ENCODE measurements around the gene SLC39A11.

Gene SLC39A11

DNA sequence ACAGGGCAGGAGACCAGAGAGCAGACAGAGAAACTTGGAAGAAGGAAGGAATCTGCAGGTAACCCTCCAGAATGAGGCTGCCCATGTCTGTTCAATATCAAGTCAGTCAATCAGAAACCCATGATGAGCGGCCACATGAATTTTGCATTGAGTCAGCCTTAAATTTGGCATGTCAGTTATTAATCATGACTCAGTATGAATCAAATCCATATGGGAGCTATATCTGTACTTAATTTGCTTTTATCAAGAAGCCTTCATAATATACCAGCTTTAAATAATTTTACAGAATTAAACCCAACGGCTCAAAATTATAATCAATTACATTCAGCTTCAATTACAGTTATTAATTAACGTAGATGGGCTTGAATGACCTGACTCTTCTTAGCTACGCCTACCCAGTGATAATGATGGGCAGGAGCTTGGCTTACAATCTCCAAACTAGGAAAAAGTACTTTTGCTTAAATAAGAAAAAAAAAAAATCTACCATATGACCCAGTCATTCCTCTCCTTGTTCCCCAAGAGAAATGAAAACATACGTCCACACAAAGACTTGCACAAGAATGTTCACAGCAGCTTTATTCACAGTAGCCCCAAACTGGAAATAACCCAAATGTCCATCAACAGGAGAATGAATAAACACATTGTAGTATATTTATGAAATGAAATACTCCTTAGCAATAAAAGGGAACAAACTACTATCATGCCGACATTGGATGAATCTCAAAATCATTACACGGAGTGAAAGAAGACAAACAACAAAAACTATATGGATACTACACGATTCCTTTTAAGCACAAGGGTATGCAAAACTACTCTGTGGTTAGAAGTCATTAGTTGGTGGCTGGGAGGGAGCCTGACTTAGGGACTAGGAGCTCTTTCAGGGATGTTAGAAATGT, 48.6 kb downstream of the SLC39A11 start:
- no peak for DNase-seq (ENCODE audit: low read depth, low spot score)

DNA sequence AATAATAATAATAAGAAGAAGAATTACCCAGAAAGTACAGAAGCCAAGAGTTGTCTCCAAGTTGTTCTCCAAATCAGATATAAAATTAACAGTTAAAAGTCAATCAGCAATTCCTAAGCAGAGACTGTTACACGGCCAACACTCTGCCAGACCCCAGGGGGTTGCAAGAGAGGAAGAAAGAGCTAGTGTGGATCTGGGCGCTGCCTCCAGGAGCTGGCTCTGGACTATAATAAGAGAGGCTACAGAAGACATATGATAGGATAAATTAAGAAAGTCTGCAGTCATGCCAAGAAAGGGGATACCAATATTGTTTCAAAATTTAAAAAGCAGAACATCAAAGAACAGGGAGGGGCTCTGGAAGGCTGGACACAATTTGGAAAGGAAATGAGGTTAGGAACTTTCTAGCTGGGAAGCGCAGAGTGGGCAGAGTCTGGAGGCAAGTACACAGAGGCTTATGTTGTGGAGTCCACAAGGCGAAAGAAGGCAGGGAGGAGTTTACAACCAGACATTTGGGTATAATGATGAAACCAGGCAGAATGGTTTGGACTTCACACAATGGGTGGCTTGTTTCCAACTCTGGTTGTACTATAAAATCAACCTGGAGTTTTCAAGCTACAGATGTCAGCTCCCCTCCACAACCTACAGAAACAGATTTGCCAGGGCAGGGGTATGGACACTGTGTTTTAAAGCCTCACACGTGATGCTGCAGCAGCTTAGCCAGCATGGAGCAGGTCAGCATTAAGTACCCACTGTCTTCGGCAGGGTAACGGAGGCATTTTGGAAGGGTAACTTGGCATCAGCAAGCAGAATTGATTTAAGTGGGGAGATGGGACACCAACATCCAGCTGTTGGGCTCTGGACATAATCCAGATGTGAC, 49.4 kb downstream of the SLC39A11 start:
- no peak for DNase-seq (ENCODE audit: low read depth, low spot score)

DNA sequence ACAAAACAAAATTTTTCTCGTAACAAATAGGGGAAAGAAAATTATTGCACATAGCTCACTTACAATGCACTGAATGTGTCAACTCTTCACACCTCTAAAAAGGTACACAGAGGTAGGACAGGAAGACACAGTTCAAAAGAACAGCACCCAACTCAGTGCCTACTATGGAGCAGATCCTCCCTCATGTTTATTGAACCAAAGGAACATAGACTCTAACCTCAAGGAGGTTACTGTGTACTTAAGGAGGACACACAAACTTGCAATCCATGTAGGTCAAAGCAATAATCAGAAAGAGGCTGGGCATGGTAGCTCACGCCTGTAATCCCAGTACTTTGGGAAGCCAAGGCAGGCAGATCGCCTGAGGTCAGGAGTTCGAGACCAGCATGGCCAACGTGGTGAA, 50.3 kb downstream of the SLC39A11 start:
- no peak for DNase-seq (ENCODE audit: low read depth, low spot score)

DNA sequence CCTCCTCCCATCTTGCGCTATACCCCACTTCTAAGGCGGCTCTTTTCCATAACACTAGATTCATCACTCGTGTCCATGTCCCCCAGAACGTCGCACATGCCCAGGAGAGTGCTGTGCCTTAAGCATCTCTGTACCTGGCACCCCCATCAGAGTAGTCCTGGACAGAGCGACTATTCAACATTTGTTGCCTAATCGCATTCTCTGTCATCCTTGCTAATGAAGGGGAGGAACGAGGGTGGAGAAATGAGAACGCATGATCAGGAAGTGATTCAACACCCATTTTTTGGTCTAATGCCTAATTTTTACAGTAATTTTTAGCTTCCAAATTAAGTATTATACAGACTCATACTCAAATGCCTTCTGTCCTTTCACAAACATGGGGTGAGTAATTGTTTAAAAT, 53.2 kb downstream of the SLC39A11 start:
- no peak for DNase-seq (ENCODE audit: low read depth, low spot score)

DNA sequence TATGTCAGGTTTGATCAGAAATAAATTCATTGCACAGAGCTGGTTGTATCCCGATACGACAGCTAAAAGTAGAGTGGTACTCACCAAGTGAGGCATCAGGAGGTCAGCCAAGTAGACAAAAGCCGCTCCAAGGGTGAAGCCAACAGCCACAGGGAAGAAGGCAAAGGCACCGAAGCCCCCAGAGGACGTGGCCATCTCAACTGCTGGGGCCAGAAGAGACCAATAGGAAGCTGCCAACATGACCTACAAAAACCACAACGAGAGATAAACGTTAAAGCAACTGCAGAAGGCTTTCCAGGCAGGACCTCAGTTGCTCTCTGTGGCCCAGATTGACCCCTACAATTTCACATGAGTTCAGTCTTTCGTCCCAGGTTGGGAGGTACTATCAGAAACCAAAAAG, 61.0 kb downstream of the SLC39A11 start:
- no peak for DNase-seq (ENCODE audit: low read depth, low spot score)

DNA sequence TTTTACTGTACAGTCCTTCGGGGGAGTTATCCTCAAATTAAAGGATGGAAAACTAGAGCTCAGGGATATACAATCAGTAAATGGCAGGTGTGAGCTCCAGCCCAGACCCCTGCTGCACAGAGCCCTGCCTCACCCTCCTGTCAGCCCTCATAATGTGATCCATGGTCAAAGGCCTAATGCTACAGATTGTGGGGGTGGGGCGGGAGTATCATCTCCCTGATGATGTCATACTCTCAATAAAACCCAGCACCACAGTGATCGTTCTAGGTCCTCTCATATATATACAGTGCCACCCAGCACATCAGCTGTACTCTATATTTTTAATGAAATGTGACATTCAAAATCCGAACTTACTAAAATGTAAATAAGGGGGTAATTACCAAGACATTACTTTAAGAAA, 61.5 kb downstream of the SLC39A11 start:
- no peak for DNase-seq (ENCODE audit: low read depth, low spot score)

DNA sequence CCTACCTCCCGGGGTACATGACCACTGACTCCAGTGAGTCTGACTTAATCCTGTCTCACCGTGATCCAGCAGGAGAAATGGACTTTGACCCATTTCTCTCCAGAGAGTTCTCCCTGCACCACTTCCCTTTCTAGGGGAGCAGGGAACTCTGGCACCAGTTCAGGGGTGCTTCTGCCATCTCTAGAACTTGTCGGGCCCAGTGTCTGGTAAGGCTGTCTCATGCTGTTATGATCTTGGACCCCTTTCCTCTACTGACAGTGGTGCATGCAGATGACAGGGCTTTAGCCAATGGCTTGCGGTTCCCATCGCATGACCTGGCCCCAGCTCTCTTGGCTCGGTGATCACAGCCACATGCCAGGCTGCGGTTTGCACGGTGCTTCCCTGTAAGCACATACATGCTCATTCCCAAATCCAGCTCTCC, 62.0 kb downstream of the SLC39A11 start:
- no peak for DNase-seq (ENCODE audit: low read depth, low spot score)

DNA sequence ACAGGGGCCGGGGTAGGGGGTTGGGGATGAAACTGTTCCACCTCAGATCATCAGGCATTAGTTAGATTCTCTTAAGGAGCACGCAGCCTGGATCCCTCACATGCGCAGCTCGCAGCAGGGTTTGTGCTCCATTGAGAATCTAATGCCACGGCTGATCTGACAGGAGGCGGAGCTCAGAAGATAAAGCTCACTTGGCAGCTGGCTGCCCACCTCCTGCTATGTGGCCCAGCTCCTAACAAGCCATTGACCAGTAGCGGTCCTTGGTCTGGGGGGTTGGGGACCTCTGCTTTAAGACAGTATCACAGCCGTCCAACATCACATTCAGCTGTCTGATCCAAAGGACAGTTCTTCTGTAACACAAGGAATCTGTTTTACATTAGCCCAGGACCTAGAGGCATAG, 62.5 kb downstream of the SLC39A11 start:
- DNase-seq (ENCODE audit: low read depth, low spot score) = no peak

DNA sequence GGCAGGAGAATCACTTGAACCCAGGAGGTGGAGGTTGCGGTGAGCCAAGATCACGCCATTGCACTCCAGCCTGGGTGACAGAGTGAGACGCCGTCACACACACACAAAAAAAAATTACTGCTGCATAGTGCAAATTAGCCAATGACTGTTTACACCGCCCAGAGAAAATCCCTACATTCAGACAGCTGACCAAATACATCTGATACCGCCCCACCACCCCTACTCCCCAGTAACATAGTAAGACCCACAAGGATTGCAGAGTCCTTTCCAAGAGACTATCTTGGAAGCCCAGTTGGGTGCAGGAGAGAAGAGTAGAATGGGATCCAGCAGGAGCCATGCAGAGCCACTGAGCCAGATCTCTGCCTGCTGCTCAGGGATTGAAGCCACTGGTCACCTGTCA, 63.5 kb downstream of the SLC39A11 start:
- DNase-seq (ENCODE audit: low read depth, low spot score) = no peak

DNA sequence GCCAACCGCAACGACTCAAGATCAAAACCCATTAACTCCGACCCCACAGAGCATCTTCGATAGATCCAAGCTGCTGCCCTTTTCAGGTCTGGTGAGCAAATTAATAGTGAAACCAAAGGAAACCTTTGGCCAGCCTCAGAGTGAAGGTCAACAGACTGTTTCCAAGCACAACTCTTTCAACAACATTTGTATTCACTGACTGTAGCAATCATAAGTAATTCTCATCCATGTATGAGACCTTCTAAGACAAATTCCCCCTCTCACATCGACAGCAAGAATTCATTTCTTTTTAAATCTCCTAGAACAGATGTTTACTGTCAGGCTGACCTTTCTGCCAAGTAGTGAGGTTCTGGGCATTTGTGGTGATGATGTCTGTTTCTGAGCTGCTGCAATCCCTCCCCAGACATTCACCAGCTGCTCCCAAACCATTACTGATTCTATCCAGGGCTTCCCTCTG, 64.2 kb downstream of the SLC39A11 start:
- no peak for DNase-seq (ENCODE audit: low read depth, low spot score)

DNA sequence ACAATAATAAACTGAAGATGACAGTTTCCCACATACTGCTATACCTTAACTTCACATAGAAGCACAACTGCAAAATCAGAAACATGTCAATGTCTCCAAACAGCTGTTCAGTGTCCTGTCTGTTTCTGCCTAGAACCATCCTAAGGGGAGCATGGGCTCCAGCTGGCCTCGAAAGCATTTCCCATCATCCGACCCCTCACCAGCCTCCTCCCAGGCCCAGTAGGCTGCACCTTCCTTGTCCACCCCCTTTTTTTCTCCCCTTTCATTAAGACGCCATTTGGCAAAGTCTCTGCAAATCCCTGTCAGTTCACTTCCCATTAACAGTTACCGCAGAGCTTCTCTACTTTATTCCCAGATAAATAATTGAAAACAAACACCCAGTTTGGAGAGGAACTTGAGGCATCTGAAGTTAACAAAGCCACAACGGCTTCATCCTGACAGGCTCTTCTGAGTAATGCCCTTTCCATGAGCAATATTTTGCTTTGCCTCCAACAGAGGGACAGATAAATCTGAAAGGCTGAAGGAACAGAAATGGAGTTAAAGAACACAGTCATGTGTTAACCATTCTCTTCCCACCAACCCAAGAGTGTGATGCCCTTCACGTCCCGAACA, 65.3 kb downstream of the SLC39A11 start:
- DNase-seq (ENCODE audit: low read depth, low spot score) = no peak

DNA sequence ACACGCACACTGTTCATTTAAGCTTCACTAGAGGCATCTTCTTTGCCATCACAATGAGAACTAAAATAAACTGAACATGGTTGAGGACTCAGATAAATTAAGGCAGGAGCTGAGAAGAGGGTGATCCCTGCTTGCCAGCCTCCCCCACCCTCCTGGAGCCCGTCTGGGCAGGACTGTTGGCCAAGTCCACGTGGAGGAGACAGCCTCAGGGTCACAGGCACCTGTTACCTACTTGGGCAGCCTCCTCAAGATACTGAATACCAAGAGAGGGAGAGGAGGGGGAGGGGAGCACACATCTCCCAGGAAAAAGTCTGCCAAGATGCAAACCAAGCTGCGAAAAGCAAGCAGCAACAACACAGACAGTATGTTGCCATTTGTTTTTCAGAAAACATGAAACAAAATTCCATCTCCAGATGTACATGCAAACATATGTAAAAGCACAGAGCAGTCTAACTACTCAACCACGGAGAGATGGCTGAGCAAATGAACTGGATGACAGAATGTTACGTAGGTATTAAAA, 67.4 kb downstream of the SLC39A11 start:
- DNase-seq (ENCODE audit: low read depth, low spot score) = no peak

DNA sequence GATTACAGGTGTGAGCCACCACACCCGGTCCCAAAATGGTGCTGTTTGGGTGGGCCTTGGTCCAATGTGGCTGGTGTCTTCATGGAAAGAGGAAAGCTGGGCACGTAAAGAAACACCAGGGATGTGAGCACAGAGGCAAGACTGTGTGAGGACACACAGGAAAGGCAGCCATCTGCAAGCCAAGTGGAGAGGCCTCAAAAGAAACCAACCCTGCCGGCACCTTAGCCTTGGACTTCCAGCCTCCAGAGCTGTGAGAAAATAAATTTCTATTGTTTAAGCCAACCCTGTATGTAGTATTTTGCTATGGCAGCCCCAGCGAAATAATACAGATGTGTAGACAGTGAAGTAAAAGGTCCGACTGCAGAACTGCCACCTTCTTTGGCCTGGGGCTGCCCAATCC, 68.7 kb downstream of the SLC39A11 start:
- no peak for DNase-seq (ENCODE audit: low read depth, low spot score)

DNA sequence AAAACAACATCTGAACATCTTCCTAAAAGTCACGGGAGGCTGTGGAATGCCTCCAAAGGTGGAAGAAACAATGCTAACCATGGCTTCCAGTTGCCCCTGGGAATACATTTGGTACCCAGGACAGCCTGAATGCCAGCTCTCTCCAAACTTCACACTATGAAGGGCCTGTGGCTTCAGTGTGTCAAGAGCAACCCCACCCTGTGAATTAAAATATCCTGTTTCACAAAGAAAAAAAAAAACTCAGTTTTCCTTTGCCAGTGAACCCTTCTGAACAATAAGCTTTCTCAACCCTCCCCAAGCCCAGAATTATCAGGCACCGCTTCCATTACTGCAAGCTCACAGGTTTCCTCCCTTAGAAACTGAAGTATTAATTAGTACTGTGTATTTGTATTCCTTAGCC, 69.8 kb downstream of the SLC39A11 start:
- no peak for DNase-seq (ENCODE audit: low read depth, low spot score)

DNA sequence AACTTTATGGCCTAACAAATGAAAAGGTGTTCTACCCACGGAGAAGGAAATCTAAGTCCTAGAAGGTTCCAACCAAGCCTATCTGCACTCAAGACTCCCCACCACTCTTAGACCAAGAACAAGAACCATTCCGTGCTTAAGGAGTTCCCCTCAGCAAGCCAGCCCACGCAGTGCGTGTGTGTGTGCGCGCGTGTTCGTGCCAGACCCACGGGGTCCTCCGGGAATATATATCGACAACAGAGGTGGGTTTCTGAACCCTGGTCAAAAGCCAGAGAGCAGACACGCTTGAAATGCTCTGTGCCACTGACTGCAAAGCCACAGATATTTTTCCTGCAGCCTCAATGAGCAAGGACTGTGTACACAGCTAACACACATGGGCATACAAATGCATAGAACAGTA, 70.7 kb downstream of the SLC39A11 start:
- DNase-seq (ENCODE audit: low read depth, low spot score) = no peak

DNA sequence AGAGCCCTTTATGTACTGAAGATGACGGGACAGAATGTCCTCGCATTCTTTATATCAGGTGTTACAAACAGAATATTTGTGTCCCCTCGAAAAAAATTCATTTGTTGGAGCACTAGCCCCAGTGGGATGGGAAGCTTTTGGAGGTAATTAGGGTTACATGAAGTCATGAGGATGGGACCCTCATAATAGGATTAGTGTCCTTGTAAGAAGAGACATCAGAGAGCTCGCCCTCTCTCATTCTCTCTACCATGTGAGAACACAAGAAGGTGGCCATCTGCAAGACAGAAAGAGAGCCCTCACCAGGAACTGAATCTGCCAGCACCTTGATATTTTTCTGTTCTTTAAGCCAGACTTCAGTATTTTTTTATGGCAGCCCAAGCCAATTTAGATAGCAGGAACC, 72.4 kb downstream of the SLC39A11 start:
- DNase-seq (ENCODE audit: low read depth, low spot score) = no peak

DNA sequence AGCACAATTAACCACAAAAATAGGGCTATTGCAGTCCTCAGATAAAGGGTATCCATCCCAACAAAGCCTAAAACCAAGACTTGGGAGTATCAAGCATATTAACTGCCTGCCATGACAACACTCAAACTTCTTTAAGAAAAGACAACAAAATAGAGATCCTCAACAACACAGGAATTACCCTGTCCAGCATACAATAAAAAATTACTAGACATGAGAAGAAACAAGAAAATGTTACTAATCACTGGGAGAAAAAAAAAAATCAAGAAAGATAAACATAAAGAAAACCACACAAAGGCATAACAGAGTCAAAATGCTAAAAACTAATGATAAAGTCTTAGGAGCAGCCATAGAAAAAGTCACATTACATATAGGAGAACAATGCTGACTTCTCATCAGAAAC, 73.9 kb downstream of the SLC39A11 start:
- no peak for DNase-seq (ENCODE audit: low read depth, low spot score)

DNA sequence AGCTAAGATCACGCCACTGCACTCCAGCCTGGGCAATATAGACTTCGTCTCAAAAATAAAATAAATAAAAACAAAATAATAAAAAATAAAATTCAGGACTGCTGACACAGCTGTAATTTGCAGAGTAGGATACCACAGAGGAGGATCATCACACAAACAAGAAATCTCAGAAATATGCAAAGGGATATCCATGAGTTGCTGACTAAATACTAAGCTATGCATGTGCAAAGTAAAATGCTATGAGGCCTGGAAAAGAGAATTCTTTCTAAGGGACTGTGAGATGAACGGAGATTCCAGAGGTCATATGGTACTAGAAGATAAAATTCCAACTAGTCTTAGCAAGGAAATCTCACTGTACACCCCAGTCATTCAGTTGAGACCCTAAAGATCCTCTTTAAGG, 74.8 kb downstream of the SLC39A11 start:
- no peak for DNase-seq (ENCODE audit: low read depth, low spot score)

DNA sequence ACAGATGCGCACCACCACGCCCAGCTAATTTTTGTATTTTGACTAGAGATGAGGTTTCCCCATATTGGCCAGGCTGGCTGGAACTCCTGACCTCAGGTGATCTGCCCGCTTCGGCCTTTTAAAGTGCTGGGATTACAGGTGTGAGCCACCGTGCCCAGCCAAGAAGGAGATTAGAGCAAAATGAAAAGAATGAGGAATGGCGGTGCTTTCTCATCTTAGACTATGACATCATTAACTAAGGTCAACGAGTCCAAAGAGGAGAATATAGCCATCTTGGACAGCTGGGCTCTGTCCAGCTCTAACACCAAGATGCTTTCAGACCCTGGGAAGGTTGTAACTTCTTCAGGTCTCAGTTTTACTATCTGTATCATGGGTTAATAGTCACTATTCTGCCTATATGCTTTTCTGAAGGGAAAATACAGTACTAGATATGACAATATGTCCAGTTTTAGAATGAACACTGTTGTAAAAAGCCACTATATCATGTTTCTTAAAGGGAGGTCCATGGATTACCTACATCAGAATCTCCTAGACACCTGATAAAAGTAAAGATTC, 76.7 kb downstream of the SLC39A11 start:
- no peak for DNase-seq (ENCODE audit: low read depth, low spot score)

DNA sequence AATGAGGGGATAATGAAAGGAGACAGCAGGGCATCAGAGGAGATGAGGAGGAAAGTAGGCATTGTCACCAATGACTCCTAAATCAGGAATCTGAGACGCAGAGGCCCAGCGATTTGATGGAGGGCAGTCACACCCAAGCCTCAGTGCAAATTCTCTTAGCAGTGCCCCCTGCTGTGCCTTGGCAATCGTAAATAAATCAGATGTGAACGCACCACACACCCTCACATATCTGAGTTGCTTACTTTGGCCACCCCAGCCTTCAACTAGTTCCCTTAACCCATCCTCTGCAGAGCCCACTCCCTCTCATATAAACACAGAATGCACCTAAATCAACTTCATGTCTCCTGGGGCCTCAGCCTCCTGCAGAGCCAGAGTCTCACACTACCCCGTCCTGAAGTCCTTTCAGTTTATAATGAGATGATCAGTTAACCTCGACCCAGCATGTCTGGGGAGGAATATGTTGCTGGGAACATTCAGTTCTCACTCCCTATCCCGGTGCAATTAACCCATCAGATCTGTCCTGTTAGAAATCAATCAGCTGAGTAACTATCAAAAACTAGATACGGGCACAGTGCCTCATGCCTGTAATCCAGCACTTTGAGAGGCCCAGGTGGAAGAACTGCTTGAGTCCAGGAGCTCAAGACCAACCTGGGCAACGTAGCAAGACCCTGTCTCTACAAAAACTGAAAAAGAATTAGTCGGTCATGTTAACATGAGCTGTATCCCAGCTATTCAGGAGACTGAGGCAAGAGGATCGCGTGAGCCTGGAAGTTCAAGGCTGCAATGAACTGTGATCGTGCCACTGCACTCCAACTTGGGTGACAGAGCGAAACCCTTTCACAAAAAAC, 78.4 kb downstream of the SLC39A11 start:
- DNase-seq (ENCODE audit: low read depth, low spot score) = no peak

DNA sequence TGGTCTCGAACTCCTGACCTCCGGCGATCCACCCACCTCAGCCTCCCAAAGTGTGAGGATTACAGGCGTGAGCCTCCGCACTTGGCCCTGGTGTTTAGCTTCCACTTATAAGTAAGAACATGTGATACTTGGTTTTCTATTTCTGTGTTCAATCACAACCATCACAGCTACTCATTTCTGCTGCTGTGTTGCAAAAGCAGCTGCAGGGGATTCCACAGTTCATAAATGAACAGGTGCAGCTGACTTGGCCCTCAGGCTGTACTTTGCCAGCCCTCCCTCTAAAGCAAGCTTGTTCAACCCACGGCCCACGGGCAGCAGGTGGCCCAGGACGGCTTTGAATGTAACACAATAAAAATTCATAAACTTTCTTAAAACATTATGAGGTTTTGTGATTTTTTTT, 79.2 kb downstream of the SLC39A11 start:
- no peak for DNase-seq (ENCODE audit: low read depth, low spot score)
